SK-N-MC (cell line): Measurements from ENCODE around the gene B4GALNT1.
"Not testable (repeated sequence)": the region's sequence is repeated elsewhere in the genome, so short reads cannot be mapped to it uniquely, and the experiment has no call there.

Source experiments
- DNase-seq: peaks from one replicate; pipeline ENCODE4 v3.0.0-alpha.2; 2011; ENCODE audit warnings: low read depth, low spot score
- H3K27ac ChIP-seq: fragments of 200-600 bp; sonication (generic); 2 replicates; pipeline ENCODE4 v1.5.1; 2016; ENCODE audit warnings: mixed run types
- H3K36me3 ChIP-seq: fragments of 200-600 bp; sonication (generic); 2 replicates; pipeline ENCODE4 v1.6.1; 2017; ENCODE audit warnings: antibody characterized with exemption, low read length, mixed read lengths; ENCODE audit not compliant: insufficient read depth
- H3K4me3 ChIP-seq: fragments of 200-600 bp; sonication (generic); 2 replicates; pipeline ENCODE4 v1.5.1; 2016
- H3K9ac ChIP-seq: fragments of 200-600 bp; sonication (generic); 2 replicates; pipeline ENCODE4 v1.8.0; 2017; ENCODE audit warnings: mixed run types, mixed read lengths; ENCODE audit not compliant: insufficient read length
- H3K9me3 ChIP-seq: fragments of 200-600 bp; sonication (generic); 2 replicates; pipeline ENCODE4 v1.6.1; 2017; ENCODE audit warnings: low read depth, mild to moderate bottlenecking, antibody characterized with exemption, low read length, moderate library complexity, mixed read lengths
- EZH2 ChIP-seq: fragments of 200-600 bp; sonication (generic); IDR thresholded peaks from one replicate; pipeline ENCODE4 v1.6.1; 2017; ENCODE audit warnings: antibody characterized with exemption
- FOXP2 ChIP-seq: optimal IDR thresholded peaks from 2 replicates; pipeline ENCODE3; 2011; ENCODE audit warnings: mild to moderate bottlenecking, moderate library complexity; ENCODE audit not compliant: insufficient read depth; ENCODE audit errors: extremely low read length, control extremely low read depth
- POLR2AphosphoS5 ChIP-seq: IDR thresholded peaks from 2 replicates; pipeline ENCODE4 v1.6.1; 2012; ENCODE audit warnings: mild to moderate bottlenecking, low read depth, low read length, borderline replicate concordance

The B4GALNT1 gene

GRCh38 chr12:57618966-57619433 is 14.0 kb downstream of the B4GALNT1 start:
- no peak overlapping the region for H3K9ac ChIP-seq
- no peak for DNase-seq
- H3K9me3 ChIP-seq = no peaks in the 10 kb centered on the region
- peaks cover 13% of the 10 kb centered on the region; the same call in 1 of the 2 replicates for H3K36me3 ChIP-seq
- TF ChIP-seq FOXP2 = no peak
- TF ChIP-seq POLR2AphosphoS5 = no peak
- TF ChIP-seq EZH2 = no peak
- H3K27ac ChIP-seq = no peak overlapping the region
- H3K4me3 ChIP-seq = no peak overlapping the region

GRCh38 chr12:57618431-57618830 is 14.6 kb downstream of the B4GALNT1 start:
- not testable (repeated sequence) for H3K9ac ChIP-seq, DNase-seq, H3K27ac ChIP-seq, H3K9me3 ChIP-seq, H3K4me3 ChIP-seq
- peaks cover 13% of the 10 kb centered on the region; the same call in 1 of the 2 replicates for H3K36me3 ChIP-seq

DNA sequence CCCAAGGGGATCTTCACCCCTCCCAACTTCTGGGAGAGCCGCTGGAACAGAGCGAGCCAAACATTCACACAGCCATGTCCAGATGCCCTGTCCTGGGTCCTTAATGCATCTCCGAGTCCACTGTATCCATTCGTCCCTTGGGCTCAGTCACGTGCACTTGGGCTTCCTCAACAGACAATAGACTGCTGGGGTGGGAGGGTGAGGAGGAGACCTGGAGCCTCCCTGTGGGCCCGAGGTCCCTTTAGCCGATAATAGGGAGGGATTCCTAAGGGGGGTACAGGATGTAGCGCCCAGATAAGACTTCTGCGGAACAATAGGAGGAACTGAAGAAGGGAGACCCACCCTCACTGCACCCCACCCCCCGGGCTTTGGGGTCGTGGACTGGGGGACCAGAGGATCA is 15.1 kb downstream of the B4GALNT1 start:
- H3K9ac ChIP-seq = no peak overlapping the region
- no peak overlapping the region for H3K4me3 ChIP-seq
- peaks cover 13% of the 10 kb centered on the region; the same call in 1 of the 2 replicates for H3K36me3 ChIP-seq
- H3K9me3 ChIP-seq = no peaks in the 10 kb centered on the region
- DNase-seq = no peak
- H3K27ac ChIP-seq = no peak overlapping the region
- no peak for TF ChIP-seq POLR2AphosphoS5
- no peak for TF ChIP-seq FOXP2

DNA sequence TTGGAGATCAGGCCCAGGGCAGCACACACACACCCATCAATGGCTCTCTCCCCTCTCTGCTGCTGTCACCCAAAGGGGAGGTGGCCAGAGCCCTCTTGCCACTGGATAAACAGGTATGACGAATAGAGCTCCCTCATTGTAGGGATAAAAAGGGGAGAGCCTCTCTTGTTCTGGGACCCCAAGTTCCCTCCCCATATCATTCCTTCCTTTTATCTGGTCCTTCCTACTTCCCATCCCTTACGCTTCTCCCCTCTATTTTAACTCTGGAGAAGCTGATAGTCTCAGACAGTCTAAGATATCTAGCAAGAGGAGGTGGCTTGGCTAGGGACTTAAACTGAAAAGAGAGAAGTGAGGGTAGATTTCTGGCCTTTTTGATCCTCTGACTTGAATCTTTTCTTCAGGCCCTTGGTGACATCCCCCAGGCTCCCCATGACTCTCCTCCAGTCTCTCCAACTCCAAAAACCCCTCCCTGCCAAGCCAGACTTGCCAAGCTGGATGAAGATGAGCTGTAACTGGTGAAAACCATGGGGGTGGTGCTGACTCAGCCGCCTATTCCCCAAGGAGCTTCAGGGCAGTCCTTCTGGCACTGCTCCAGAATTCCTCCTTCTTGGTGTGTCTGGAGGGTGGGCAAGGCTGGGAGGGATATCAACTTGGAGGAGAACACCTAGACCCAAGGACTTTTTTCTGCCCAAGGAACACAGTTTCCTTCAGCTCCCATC is 16.5 kb downstream of the B4GALNT1 start:
- Histone ChIP-seq H3K36me3 (peaks cover 13% of the 10 kb centered on the region; the same call in 1 of the 2 replicates), H3K9ac (no peak overlapping the region), H3K27ac (no peak overlapping the region), H3K4me3 (no peak overlapping the region), H3K9me3 (no peaks in the 10 kb centered on the region)
- TF ChIP-seq POLR2AphosphoS5 (no peak), EZH2 (no peak), FOXP2 (no peak)
- no peak for DNase-seq

GRCh38 chr12:57615637-57616036 is 17.4 kb downstream of the B4GALNT1 start:
- no peak for DNase-seq
- no peak overlapping the region for H3K27ac ChIP-seq
- no peak overlapping the region for H3K9ac ChIP-seq
- TF ChIP-seq FOXP2 (no peak), EZH2 (no peak), POLR2AphosphoS5 (no peak)
- H3K4me3 ChIP-seq = no peak overlapping the region
- no peaks in the 10 kb centered on the region for H3K9me3 ChIP-seq
- H3K36me3 ChIP-seq = peaks cover 13% of the 10 kb centered on the region; the same call in 1 of the 2 replicates

- no peaks in the 10 kb centered on the region for H3K9me3 ChIP-seq
- peaks cover 13% of the 10 kb centered on the region; the same call in 1 of the 2 replicates for H3K36me3 ChIP-seq
- no peak overlapping the region for H3K27ac ChIP-seq
- no peak for TF ChIP-seq FOXP2
- no peak for TF ChIP-seq POLR2AphosphoS5
- no peak for TF ChIP-seq EZH2
- no peak overlapping the region for H3K9ac ChIP-seq
- no peak for DNase-seq
- H3K4me3 ChIP-seq = no peak overlapping the region
These were observed 18.0 kb downstream of the B4GALNT1 start for GRCh38 chr12:57614948-57615500.

DNA sequence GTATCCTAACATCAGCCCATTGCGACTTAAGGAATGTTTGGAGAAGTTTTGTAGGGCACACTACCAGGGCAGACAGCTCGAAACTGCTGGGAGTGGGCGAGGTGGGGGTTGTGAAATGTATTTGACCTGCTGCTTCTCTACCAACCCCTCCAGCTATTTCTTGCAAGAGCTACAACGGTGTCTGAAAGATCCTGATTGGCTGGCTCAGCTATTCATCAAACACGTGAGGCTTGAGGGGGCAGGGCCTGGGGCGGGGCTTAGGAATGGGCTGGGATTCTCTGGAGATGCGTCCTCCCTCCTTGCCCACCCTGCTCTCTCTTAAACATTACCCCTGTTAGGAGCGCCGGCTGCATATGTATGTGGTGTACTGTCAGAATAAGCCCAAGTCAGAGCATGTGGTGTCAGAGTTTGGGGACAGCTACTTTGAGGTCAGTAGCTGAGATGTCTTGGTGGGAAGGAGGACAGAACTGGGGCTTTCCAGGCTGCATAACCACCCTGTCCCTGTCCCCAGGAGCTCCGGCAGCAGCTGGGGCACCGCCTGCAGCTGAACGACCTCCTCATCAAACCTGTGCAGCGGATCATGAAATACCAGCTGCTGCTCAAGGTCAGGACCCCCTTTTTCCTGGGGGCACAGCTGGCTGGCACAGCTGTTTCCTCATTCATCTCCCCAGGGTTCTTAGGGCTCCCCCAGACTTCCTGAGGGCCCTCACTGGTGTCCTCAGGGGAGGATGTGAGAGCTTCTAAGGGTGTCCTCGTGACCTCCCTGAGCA is 18.6 kb downstream of the B4GALNT1 start:
- H3K27ac ChIP-seq = peak overlapping the region; percentile 49; the same call in 1 of the 2 replicates
- H3K9me3 ChIP-seq = no peaks in the 10 kb centered on the region

GRCh38 chr12:57613427-57614109 is 19.4 kb downstream of the B4GALNT1 start:
- H3K4me3 ChIP-seq = peak overlapping the region; percentile 65
- no peak overlapping the region for H3K9ac ChIP-seq
- H3K27ac ChIP-seq = peak overlapping the region; percentile 49; the same call in 1 of the 2 replicates
- no peak for DNase-seq
- no peak for TF ChIP-seq EZH2
- no peak for TF ChIP-seq FOXP2
- no peak for TF ChIP-seq POLR2AphosphoS5
- H3K9me3 ChIP-seq = no peaks in the 10 kb centered on the region
- H3K36me3 ChIP-seq = peaks cover 13% of the 10 kb centered on the region; the same call in 1 of the 2 replicates

More for the DNA sequence above, 18.6 kb downstream of the B4GALNT1 start:
- no peak overlapping the region for H3K9ac ChIP-seq
- no peak for TF ChIP-seq FOXP2
- TF ChIP-seq POLR2AphosphoS5 = no peak
- TF ChIP-seq EZH2 = no peak
- peaks cover 13% of the 10 kb centered on the region; the same call in 1 of the 2 replicates for H3K36me3 ChIP-seq
- H3K4me3 ChIP-seq = peak overlapping the region; percentile 65
- peak; percentile 44 for DNase-seq
